ENCODE measurements around the gene TUBGCP4.

The TUBGCP4 gene

GRCh38 chr15:43329960-43330779 lies 40.7 kb upstream of the TUBGCP4 start, which contains the start of gene LCMT2 (continued):
- TF ChIP-seq ZNF398 (tag by site-specific recombination; IDR thresholded peaks at IDR 0.05) (no peak), ZFP37 (tag by site-specific recombination; IDR thresholded peaks at IDR 0.05) (peak; percentile 49), PRDM1 (tag by site-specific recombination; IDR thresholded peaks at IDR 0.05) (no peak), ZNF211 (tag by site-specific recombination; IDR thresholded peaks at IDR 0.05; ENCODE audit: low read depth) (no peak), ZNF292 (tag by site-specific recombination; IDR thresholded peaks at IDR 0.05; ENCODE audit: borderline replicate concordance, low read depth) (no peak), CTCF (tag by site-specific recombination; IDR thresholded peaks at IDR 0.05) (no peak), ZNF311 (tag by site-specific recombination; IDR thresholded peaks at IDR 0.05; ENCODE audit: borderline replicate concordance) (no peak), ZNF37A (tag by site-specific recombination; IDR thresholded peaks at IDR 0.05) (no peak), YY1 (tag by site-specific recombination; IDR thresholded peaks at IDR 0.05) (no peak), ZNF48 (tag by site-specific recombination; IDR thresholded peaks at IDR 0.05) (no peak), ZSCAN16 (tag by site-specific recombination; IDR thresholded peaks at IDR 0.05) (no peak), ZNF426 (tag by site-specific recombination; IDR thresholded peaks at IDR 0.05) (no peak), ZNF658 (tag by site-specific recombination; IDR thresholded peaks at IDR 0.05) (no peak), ZNF18 (tag by site-specific recombination; IDR thresholded peaks at IDR 0.05) (no peak), ZNF223 (tag by site-specific recombination; IDR thresholded peaks at IDR 0.05) (no peak), ZNF548 (tag by site-specific recombination; IDR thresholded peaks at IDR 0.05) (no peak), ZFP41 (tag by site-specific recombination; IDR thresholded peaks at IDR 0.05; ENCODE audit: borderline replicate concordance) (no peak), SP2 (tag by site-specific recombination; IDR thresholded peaks at IDR 0.05) (peak; percentile 85), ATF2 (tag by site-specific recombination; IDR thresholded peaks at IDR 0.05; ENCODE audit: low read depth) (no peak), ZNF335 (tag by site-specific recombination; conservative IDR thresholded peaks at IDR 0.05) (peak; percentile 92), ZNF423 (tag by site-specific recombination; IDR thresholded peaks at IDR 0.05) (no peak), ZNF23 (tag by site-specific recombination; IDR thresholded peaks at IDR 0.05; ENCODE audit: borderline replicate concordance) (no peak), ZBTB17 (tag by site-specific recombination; IDR thresholded peaks at IDR 0.05) (peak; percentile 41; the same call in 1 of the 2 replicates), SALL2 (tag by site-specific recombination; IDR thresholded peaks at IDR 0.05; ENCODE audit: borderline replicate concordance) (no peak), MEIS1 (CRISPR knock-in tag; IDR thresholded peaks at IDR 0.05; ENCODE audit: borderline replicate concordance) (no peak), ZNF184 (tag by site-specific recombination; IDR thresholded peaks at IDR 0.05) (no peak), ZNF707 (tag by site-specific recombination; IDR thresholded peaks at IDR 0.05) (no peak), SCRT1 (tag by site-specific recombination; IDR thresholded peaks at IDR 0.05; ENCODE audit: borderline replicate concordance) (no peak), YY2 (tag by site-specific recombination; IDR thresholded peaks at IDR 0.05) (no peak; the same call in 1 of the 2 replicates), ZBTB7A (tag by site-specific recombination; IDR thresholded peaks at IDR 0.05; ENCODE audit: low read depth) (no peak)
- TF ChIP-seq, protein P1, sequence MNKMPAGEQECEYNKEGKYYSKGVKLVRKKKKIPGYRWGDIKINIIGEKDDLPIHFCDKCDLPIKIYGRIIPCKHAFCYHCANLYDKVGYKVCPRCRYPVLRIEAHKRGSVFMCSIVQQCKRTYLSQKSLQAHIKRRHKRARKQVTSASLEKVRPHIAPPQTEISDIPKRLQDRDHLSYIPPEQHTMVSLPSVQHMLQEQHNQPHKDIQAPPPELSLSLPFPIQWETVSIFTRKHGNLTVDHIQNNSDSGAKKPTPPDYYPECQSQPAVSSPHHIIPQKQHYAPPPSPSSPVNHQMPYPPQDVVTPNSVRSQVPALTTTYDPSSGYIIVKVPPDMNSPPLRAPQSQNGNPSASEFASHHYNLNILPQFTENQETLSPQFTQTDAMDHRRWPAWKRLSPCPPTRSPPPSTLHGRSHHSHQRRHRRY (tag by site-specific recombination; IDR thresholded peaks at IDR 0.05), result no peak
- TF ChIP-seq, protein P2, sequence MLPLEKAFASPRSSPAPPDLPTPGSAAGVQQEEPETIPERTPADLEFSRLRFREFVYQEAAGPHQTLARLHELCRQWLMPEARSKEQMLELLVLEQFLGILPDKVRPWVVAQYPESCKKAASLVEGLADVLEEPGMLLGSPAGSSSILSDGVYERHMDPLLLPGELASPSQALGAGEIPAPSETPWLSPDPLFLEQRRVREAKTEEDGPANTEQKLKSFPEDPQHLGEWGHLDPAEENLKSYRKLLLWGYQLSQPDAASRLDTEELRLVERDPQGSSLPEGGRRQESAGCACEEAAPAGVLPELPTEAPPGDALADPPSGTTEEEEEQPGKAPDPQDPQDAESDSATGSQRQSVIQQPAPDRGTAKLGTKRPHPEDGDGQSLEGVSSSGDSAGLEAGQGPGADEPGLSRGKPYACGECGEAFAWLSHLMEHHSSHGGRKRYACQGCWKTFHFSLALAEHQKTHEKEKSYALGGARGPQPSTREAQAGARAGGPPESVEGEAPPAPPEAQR (tag by site-specific recombination; IDR thresholded peaks at IDR 0.05), result no peak

Measured in HEK293 (cell line).